Stomach (tissue), 19 donors: Measurements from ENCODE around the gene KCNAB1. TPM values are rescaled to one million over a fixed set of nuclear protein-coding genes. Genes with fewer than 3 reads are reported as not detected.
"Not testable (repeated sequence)": the region's sequence is repeated elsewhere in the genome, so short reads cannot be mapped to it uniquely, and the experiment has no call there.

Experiments
- DNase-seq, 2 donors: peaks; one replicate each; pipeline versions ENCODE4 v3.0.0 to v3.0.0-alpha.2; 2013 to 2019
- H3K27ac ChIP-seq, 5 donors: fragments of 200-600 bp in 4 of 5; sonication (generic) in 4 of 5; one replicate each; pipeline ENCODE4 v1.5.1; 2013 to 2019; ENCODE audit warnings: mild to moderate bottlenecking in 1 of 5, moderate library complexity in 1 of 5
- H3K27me3 ChIP-seq, 3 donors: fragments of 200-600 bp; sonication (generic); one replicate each; pipeline ENCODE4 v1.5.1; 2017 to 2019; ENCODE audit warnings: mixed run types in 1 of 3
- H3K36me3 ChIP-seq, 4 donors: fragments of 200-600 bp; sonication (generic); 1 replicate in 3 of 4; 2 replicates in 1 of 4; pipeline ENCODE4 v1.5.1; 2016 to 2019
- H3K4me1 ChIP-seq, 4 donors: fragments of 200-600 bp; sonication (generic); one replicate each; pipeline ENCODE4 v1.5.1; 2016 to 2019
- H3K4me3 ChIP-seq, 4 donors: fragments of 200-600 bp; sonication (generic) in 3 of 4; one replicate each; pipeline ENCODE4 v1.5.1; 2016 to 2019; ENCODE audit warnings: mild to moderate bottlenecking in 1 of 4
- H3K9me3 ChIP-seq, 4 donors: fragments of 200-600 bp; sonication (generic); one replicate each; pipeline ENCODE4 v1.5.1; 2016 to 2019
- EP300 ChIP-seq: sonication (generic); formaldehyde crosslinking; IDR thresholded peaks from one replicate; pipeline ENCODE4 v1.6.1; 2017; ENCODE audit warnings: antibody characterized with exemption
- POLR2A ChIP-seq, 4 donors: fragments of 450-650 bp; IDR thresholded peaks; one replicate each; pipeline ENCODE4 v1.6.1; 2016; ENCODE audit warnings: antibody characterized with exemption in 4 of 4, control low read depth in 2 of 4, mild to moderate bottlenecking in 1 of 4, moderate library complexity in 1 of 4
- POLR2AphosphoS5 ChIP-seq, 3 donors: sonication (generic); formaldehyde crosslinking; IDR thresholded peaks; one replicate each; pipeline ENCODE4 v1.6.1; 2016; ENCODE audit warnings: antibody characterized with exemption in 3 of 3
- WGBS, 5 donors: extraction: QIAGEN DNeasy Blood & Tissue Kit in 3 of 5; methylation state at CpG; one replicate each; pipeline versions ENCODE4 v1.1.5 to v1.1.7; 2013 to 2018; 5-methylcytosine and 5-hydroxymethylcytosine counted together
- intact Hi-C: fragments of 100-400 bp; cut with DNase I; formaldehyde crosslinking; loops from one replicate; pipeline ENCODE4 v1.15.1; 2023; ENCODE audit warnings: low total_unique reads
- long read RNA-seq, 10 donors: transcript quantifications; one replicate each; lab custom pipeline, GENCODE V29; 2026
- polyA plus RNA-seq, 3 donors: library from polyadenylated mRNA; stranded (reverse); fragments of 200-250 nt; gene quantifications; one replicate each; pipeline ENCODE4 v1.2.3, GENCODE V29; 2013
- total RNA-seq, 5 donors: library from RNA; depleted of rRNA; stranded (reverse); fragments of >200 nt; gene quantifications; one replicate each; pipeline versions ENCODE4 v1.1.0 to v1.2.3, GENCODE V29; 2014 to 2016
- TF ChIP-seq, protein P1 (sequence below), 7 experiments: fragments of 450-650 bp in 4 of 7; fragments of 200-600 bp in 3 of 7; sonication (generic) in 3 of 7; IDR thresholded peaks; one replicate each; pipeline ENCODE4 v1.5.1; 2016 to 2019; ENCODE audit warnings: antibody characterized with exemption in 7 of 7, control low read depth in 2 of 7, mild to moderate bottlenecking in 1 of 7
- donor health status: healthy with polysubstance abuse.
- donor health status: Bipolar disorder and iron deficiency.
- donor health status: healthy.

KCNAB1 gene
- 1 to 10 TPM in 2 of 5 donors, under 1 TPM in 1, not detected in 2; 0.14 to 3.8 (median 2.2) TPM for total RNA-seq
- polyA plus RNA-seq, result under 1 TPM; 0.12 to 0.43 (median 0.15) TPM
- long read RNA-seq, donor 1, result 0 reads
- long read RNA-seq, donor 2, full-length matches to known transcripts, result 2 of 2 reads
- long read RNA-seq, donor 2, partial matches to known transcripts, result 0 of 2 reads
- long read RNA-seq, donor 2, other reads (novel, unspliced or antisense), result 0 of 2 reads
- long read RNA-seq, donor 3, result 0 reads
- long read RNA-seq, donor 4, result 0 reads
- long read RNA-seq, donor 5, result 0 reads
- long read RNA-seq, donor 6, result 0 reads
- long read RNA-seq, donor 7, full-length matches to known transcripts, result 1 of 1 reads
- long read RNA-seq, donor 7, partial matches to known transcripts, result 0 of 1 reads
- long read RNA-seq, donor 7, other reads (novel, unspliced or antisense), result 0 of 1 reads
- long read RNA-seq, donor 8, result 0 reads
- long read RNA-seq, donor 9, result 0 reads
- long read RNA-seq, donor 10, full-length matches to known transcripts, result 1 of 1 reads
- long read RNA-seq, donor 10, partial matches to known transcripts, result 0 of 1 reads
- long read RNA-seq, donor 10, other reads (novel, unspliced or antisense), result 0 of 1 reads

DNA sequence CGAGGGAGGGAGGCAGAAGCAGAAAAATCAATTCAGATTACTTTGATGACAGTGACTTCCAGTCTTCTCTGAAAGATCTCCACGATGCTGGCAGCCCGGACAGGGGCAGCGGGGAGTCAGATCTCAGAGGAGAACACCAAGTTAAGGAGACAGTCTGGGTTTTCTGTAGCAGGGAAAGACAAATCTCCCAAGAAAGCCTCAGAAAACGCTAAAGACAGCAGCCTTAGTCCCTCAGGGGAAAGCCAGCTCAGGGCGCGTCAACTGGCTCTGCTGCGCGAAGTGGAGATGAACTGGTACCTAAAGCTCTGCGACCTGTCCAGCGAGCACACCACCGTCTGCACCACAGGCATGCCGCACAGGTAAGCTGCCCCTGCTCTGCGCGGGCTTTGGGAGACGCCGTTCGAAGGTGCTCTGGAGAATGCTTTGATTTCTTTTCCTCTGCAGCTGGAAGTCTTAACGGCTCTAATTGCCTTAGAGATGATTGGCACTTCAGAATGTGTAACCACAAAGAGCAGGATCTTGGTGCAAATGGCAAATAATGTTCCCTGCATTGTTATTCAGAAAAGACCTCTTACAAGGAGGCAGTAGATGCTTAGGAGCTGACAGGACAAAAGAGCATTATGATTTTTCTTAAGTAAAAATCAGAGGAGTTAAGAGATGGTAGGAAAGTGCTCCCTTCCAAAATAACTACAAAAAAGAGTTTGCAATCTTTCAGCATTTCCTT lies at the start of gene KCNAB1:
TSS of gene KCNAB1 (plus strand) at position 51 of the 724 bp plus-strand sequence.
- intact Hi-C loops, result no loop called here
- WGBS, 5 donors, result 30 to 49% (median 37%) methylated on average over 19 of the region's 19 CpGs
- no peak for TF ChIP-seq EP300
- no peak for TF ChIP-seq POLR2A (IDR thresholded peaks at IDR 0.05)
- TF ChIP-seq, protein P1, sequence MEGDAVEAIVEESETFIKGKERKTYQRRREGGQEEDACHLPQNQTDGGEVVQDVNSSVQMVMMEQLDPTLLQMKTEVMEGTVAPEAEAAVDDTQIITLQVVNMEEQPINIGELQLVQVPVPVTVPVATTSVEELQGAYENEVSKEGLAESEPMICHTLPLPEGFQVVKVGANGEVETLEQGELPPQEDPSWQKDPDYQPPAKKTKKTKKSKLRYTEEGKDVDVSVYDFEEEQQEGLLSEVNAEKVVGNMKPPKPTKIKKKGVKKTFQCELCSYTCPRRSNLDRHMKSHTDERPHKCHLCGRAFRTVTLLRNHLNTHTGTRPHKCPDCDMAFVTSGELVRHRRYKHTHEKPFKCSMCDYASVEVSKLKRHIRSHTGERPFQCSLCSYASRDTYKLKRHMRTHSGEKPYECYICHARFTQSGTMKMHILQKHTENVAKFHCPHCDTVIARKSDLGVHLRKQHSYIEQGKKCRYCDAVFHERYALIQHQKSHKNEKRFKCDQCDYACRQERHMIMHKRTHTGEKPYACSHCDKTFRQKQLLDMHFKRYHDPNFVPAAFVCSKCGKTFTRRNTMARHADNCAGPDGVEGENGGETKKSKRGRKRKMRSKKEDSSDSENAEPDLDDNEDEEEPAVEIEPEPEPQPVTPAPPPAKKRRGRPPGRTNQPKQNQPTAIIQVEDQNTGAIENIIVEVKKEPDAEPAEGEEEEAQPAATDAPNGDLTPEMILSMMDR (IDR thresholded peaks at IDR 0.05), result no peak
- TF ChIP-seq POLR2AphosphoS5 (IDR thresholded peaks at IDR 0.05), result no peak
- Histone ChIP-seq H3K36me3 (no peaks in the 10 kb centered on the region), H3K4me1 (no peaks in the 10 kb centered on the region), H3K4me3 (no peak within 1 kb of the TSS), H3K27ac (no peak within 1 kb of the TSS), H3K9me3 (no peaks in the 10 kb centered on the region), H3K27me3 (peaks cover 0 to 8% (median 0%) of the 10 kb centered on the region in 3 donors)
- peak in 1 of 2 donors; percentile 3 for DNase-seq

GRCh38 chr3:156071031-156071430 lies 49.3 kb upstream of the KCNAB1 start:
- WGBS, 5 donors, result 92 to 98% (median 94%) methylated on average over 1 of the region's 1 CpG
- Histone ChIP-seq H3K36me3 (no peaks in the 10 kb centered on the region), H3K9me3 (no peaks in the 10 kb centered on the region), H3K27me3 (peaks cover 0 to 7% (median 0%) of the 10 kb centered on the region in 3 donors), H3K27ac (no peak overlapping the region), H3K4me1 (no peaks in the 10 kb centered on the region), H3K4me3 (no peak overlapping the region)
- DNase-seq, result no peak
- intact Hi-C loops, result no loop called here
- TF ChIP-seq EP300, result no peak
- TF ChIP-seq, protein P1 (IDR thresholded peaks at IDR 0.05), result no peak
- no peak for TF ChIP-seq POLR2AphosphoS5 (IDR thresholded peaks at IDR 0.05)
- no peak for TF ChIP-seq POLR2A (IDR thresholded peaks at IDR 0.05)

DNA sequence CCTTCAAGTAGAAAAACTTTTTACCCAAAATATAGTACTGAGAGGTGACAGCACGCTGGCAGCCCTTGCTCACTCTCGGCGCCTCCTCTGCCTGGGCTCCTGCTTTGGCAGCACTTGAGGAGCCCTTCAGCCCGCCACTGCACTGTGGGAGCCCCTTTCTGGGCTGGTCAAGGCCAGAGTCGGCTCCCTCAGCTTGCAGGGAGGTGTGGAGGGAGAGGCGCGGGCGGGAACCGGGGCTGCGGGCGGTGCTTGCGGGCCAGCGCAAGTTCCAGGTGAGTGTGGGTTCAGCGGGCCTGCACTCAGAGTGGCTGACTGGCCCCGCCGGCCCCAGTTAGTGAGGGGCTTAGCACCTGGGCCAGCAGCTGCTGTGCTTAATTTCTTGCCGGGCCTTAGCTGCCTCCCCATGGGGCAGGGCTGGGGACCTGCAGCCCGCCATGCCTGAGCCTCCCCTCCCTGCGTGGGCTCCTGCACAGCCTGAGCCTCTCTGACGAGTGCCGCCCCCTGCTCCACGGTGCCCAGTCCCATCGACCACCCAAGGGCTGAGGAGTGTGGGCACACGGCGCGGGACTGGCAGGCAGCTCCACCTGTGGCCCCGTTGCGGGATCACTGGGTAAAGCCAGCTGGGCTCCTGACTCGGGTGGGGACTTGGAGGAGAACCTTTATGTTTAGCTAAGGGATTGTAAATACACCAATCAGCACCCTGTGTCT lies 47.3 kb upstream of the KCNAB1 start:
- DNase-seq, intact Hi-C loops: not testable (repeated sequence)

GRCh38 chr3:156090126-156090525 lies 30.3 kb upstream of the KCNAB1 start:
- no peaks in the 10 kb centered on the region for H3K4me1 ChIP-seq
- H3K9me3 ChIP-seq, result no peaks in the 10 kb centered on the region
- H3K27me3 ChIP-seq, result peaks cover 0 to 3% (median 0%) of the 10 kb centered on the region in 3 donors
- intact Hi-C loops, result no loop called here
- WGBS, 5 donors, result 53 to 66% (median 57%) methylated on average over 3 of the region's 3 CpGs
- no peak overlapping the region for H3K4me3 ChIP-seq
- no peak for DNase-seq
- no peaks in the 10 kb centered on the region for H3K36me3 ChIP-seq
- TF ChIP-seq POLR2AphosphoS5 (IDR thresholded peaks at IDR 0.05), result no peak
- TF ChIP-seq, protein P1 (IDR thresholded peaks at IDR 0.05), result no peak
- TF ChIP-seq EP300, result no peak
- TF ChIP-seq POLR2A (IDR thresholded peaks at IDR 0.05), result no peak
- H3K27ac ChIP-seq, result no peak overlapping the region

More for the DNA sequence above, 47.3 kb upstream of the KCNAB1 start:
- not testable (repeated sequence) for H3K27me3 ChIP-seq, H3K4me1 ChIP-seq, H3K36me3 ChIP-seq, H3K27ac ChIP-seq, H3K4me3 ChIP-seq, H3K9me3 ChIP-seq
- 93 to 95% (median 94%) methylated on average over 15 to 29 of the region's 29 CpGs for WGBS, 5 donors
